PFSK-1 (cell line): ENCODE results near the gene AAK1.

Experiments
- REST ChIP-seq, 2 experiments: IDR thresholded peaks; 2 replicates each; pipeline versions ENCODE4 v1.6.1 to v1.8.0; 2011 to 2012; ENCODE audit warnings: low read depth in 2 of 2, low read length in 2 of 2, control low read depth in 1 of 2, inconsistent platforms in 1 of 2, mild to moderate bottlenecking in 1 of 2, moderate library complexity in 1 of 2; ENCODE audit not compliant: insufficient read depth in 1 of 2
- TAF1 ChIP-seq: IDR thresholded peaks from 2 replicates; pipeline ENCODE4 v1.6.1; 2012; ENCODE audit warnings: low read length, control low read depth, borderline replicate concordance; ENCODE audit not compliant: insufficient read depth

- TF ChIP-seq TAF1 (no peak), REST (IDR thresholded peaks at IDR 0.05; ENCODE audit: insufficient read depth in 1 of 2, low read depth in 2 of 2, low read length in 2 of 2) (no peak)
Observed at GRCh38 chr2:69483024-69483423, 160.5 kb downstream of the AAK1 start.
